WERI-Rb-1 (cell line): Measurements from ENCODE around the gene IGFBP7.

Experiments used
- DNase-seq: peaks from one replicate; pipeline ENCODE4 v3.0.0-alpha.2; 2020
- H3K27ac ChIP-seq: fragments of 250-450 bp; sonication (Bioruptor Pico); 2 replicates; pipeline ENCODE4 v1.5.1; 2020; ENCODE audit warnings: mild to moderate bottlenecking, moderate library complexity
- H3K27me3 ChIP-seq: fragments of 250-450 bp; sonication (Bioruptor Pico); 2 replicates; pipeline ENCODE4 v1.5.1; 2021; ENCODE audit warnings: mild to moderate bottlenecking, low read depth, moderate library complexity; ENCODE audit not compliant: insufficient read depth, severe bottlenecking
- H3K36me3 ChIP-seq: fragments of 250-450 bp; sonication (Bioruptor Pico); 2 replicates; pipeline ENCODE4 v1.5.1; 2020; ENCODE audit warnings: mild to moderate bottlenecking, moderate library complexity
- H3K4me3 ChIP-seq: 2 replicates; pipeline ENCODE4 v1.5.1; 2011; ENCODE audit warnings: low read depth, mild to moderate bottlenecking, control low read depth, low read length
- H3K9me3 ChIP-seq: fragments of 250-450 bp; sonication (Bioruptor Pico); 2 replicates; pipeline ENCODE4 v1.5.1; 2021; ENCODE audit warnings: mild to moderate bottlenecking, moderate library complexity; ENCODE audit not compliant: severe bottlenecking
- CTCF ChIP-seq: IDR thresholded peaks from 2 replicates; pipeline ENCODE4 v1.5.1; 2011; ENCODE audit warnings: low read depth, mild to moderate bottlenecking, control low read depth, inconsistent platforms, low read length

Gene IGFBP7

DNA sequence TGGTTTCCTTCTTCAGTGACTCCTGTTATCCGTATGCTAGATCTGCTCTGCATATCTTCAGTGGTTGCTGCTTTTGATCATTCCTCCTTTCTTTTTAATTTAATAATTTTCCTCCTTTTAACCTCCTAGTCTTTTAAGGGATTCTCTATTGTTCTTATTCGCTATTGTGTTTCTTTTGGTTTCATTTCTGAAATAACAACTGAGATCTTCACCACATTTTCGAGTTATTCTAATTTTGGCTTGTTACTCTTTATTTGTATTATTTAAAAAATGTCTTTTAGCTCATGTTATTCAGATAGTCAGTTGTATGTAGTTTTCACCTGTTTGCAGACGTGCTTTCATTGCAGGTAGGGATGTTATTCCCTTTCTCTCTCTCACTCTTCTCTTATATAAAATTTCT is 24.9 kb downstream of the IGFBP7 start:
- Histone ChIP-seq H3K27me3 (no peaks in the 10 kb centered on the region), H3K4me3 (no peak overlapping the region), H3K27ac (no peak overlapping the region), H3K36me3 (no peaks in the 10 kb centered on the region), H3K9me3 (no peaks in the 10 kb centered on the region)
- TF ChIP-seq CTCF = no peak
- no peak for DNase-seq

DNA sequence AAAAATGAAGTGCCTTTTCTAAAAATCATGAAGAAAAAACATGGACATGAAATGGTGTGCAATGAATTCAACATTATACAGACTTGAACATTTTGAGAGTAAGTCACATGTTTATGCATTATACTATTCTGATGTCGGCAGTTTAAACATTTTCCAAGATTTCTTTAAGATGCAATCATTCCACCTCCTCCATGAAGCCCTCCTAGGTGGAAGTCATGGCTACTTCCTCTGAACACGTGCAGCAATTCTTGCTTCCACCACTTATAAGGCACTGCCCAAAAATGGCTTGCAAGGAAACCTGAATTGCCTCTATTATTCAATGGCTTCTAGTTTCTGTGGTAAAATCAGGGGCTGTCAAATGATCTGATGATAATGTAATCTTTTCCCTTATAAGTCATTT is 25.8 kb downstream of the IGFBP7 start:
- H3K27me3 ChIP-seq = no peaks in the 10 kb centered on the region
- no peaks in the 10 kb centered on the region for H3K36me3 ChIP-seq
- DNase-seq = no peak
- H3K27ac ChIP-seq = no peak overlapping the region
- H3K9me3 ChIP-seq = no peaks in the 10 kb centered on the region
- no peak overlapping the region for H3K4me3 ChIP-seq
- no peak for TF ChIP-seq CTCF

DNA sequence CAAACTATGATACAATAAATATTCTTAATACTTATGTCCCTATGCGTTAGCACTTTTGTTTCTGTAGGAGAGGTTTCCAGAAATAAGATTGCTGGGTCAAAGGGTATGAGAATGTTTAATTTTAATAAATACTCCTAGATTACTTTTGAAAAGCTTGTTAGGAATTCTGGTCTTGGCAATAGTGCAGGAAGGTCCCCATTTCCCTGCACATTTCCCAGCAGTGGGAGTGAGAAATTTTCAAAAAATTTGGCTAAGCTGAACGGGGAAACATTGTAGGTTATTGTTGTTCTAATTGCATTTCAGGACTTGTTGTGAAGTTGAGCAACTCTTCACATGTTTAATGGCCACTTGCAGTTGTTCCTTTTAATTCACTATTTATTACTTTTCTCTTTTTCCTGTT is 27.1 kb downstream of the IGFBP7 start:
- H3K36me3 ChIP-seq = no peaks in the 10 kb centered on the region
- no peak for TF ChIP-seq CTCF
- no peaks in the 10 kb centered on the region for H3K9me3 ChIP-seq
- no peak for DNase-seq
- no peak overlapping the region for H3K4me3 ChIP-seq
- no peak overlapping the region for H3K27ac ChIP-seq
- H3K27me3 ChIP-seq = no peaks in the 10 kb centered on the region

DNA sequence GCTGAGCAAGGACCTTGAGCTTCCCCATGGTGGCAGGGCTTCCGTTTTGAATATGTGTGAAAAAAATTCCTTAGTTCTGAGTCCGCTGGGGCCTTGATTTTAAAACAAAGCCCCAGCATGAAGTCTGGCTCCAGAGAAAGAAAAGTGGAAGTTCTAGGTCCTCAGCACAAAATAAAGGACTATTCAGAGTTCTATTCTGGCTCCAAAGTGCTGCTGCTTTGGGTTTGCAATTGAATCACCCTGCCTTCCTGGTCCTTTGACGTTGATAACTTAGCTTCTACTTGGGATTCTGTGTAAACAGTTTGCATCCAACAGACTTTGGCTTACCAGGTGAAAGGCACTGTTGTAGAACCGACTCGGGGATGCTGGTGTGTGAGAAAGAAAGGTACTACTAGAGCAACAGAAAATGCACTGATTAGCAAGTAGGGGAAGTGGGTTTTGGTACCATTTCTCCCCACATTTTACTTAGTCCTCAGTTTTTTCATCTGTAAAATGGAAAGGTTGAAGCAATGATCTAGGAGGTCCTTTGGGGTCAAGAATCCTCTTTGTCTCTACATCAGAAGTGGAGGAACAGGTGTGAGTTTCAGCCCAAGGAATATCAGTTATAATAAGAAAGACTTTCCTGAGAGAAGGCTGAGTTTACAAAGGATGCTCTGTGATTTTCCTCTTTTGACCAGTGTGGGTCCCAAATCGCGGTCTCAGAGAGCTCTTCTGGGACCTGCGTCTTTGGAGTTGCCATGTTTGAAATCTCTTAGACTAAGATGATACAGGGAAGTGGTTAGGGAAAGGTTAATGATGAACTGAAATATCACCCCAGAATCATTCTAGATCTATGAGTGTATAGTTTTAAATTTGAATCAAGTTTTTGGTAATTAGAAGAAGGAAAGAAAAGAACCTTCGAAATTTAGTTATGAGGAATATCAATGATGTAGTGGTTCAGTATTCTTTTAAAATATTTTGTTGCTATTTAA is 28.2 kb downstream of the IGFBP7 start:
- H3K9me3 ChIP-seq = no peaks in the 10 kb centered on the region
- no peaks in the 10 kb centered on the region for H3K27me3 ChIP-seq
- H3K27ac ChIP-seq = no peak overlapping the region
- no peaks in the 10 kb centered on the region for H3K36me3 ChIP-seq
- DNase-seq = no peak
- no peak overlapping the region for H3K4me3 ChIP-seq
- TF ChIP-seq CTCF = no peak

DNA sequence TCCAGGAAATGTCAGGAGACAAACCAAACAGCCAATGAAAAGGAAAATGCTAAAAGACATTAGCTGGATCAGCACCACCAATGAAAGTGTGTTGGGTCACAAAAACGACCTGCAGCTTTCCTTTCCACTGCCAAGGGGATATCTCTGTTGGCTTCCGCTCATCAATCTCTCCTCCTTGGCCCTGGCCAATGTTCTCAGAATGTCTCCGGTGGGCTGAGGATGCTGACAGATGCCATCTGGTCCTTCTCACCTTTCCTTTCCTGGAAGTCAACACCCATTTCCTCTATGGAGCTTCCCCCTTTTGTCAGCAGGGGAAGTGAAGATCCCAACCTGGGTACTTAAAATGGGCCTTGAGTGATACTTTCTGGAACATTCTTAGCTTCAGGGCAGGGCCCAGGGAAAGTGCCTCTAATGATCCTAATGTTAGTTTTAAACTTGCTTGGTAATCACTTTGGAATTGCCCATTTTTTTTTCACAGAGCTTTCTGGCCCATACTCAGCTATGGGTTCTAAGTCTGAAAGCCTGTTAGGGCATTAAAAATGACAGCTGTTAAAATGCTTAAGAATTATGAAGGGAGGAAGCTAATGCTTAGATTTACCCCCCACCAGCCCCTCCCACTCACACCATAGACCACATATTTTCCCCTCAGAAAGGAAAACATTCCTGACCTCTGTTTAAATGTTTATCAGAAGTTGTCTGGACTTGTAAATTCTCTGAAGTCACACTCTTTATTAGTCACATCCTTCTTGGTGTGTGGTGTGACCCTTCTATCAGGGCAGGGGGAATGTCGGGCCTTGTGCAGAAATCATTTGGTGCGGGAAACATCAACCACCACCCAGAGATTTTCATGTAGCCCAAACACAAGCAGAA is 29.2 kb downstream of the IGFBP7 start:
- H3K9me3 ChIP-seq = no peaks in the 10 kb centered on the region
- TF ChIP-seq CTCF = no peak
- H3K4me3 ChIP-seq = no peak overlapping the region
- no peaks in the 10 kb centered on the region for H3K36me3 ChIP-seq
- no peak for DNase-seq
- no peaks in the 10 kb centered on the region for H3K27me3 ChIP-seq
- no peak overlapping the region for H3K27ac ChIP-seq
